Subcutaneous abdominal adipose tissue (tissue), 5 donors: ENCODE measurements around the gene LMBRD2.

Experiments used
- H3K27ac ChIP-seq: one replicate; pipeline ENCODE4 v1.7.0; 2013; ENCODE audit warnings: low read depth, mild to moderate bottlenecking, inconsistent platforms, low read length, moderate library complexity
- H3K27me3 ChIP-seq, 5 donors: one replicate each; pipeline ENCODE4 v1.7.0; 2013; ENCODE audit warnings: low read length in 5 of 5, inconsistent platforms in 1 of 5; ENCODE audit not compliant: control insufficient read depth in 5 of 5, insufficient read depth in 4 of 5
- H3K36me3 ChIP-seq, 5 donors: one replicate each; pipeline ENCODE4 v1.7.0; 2013; ENCODE audit warnings: low read length in 5 of 5; ENCODE audit not compliant: control insufficient read depth in 5 of 5, insufficient read depth in 5 of 5
- H3K4me1 ChIP-seq, 5 donors: one replicate each; pipeline ENCODE4 v1.7.0; 2013; ENCODE audit warnings: low read length in 5 of 5, mild to moderate bottlenecking in 3 of 5, moderate library complexity in 1 of 5; ENCODE audit not compliant: control insufficient read depth in 5 of 5, insufficient read depth in 5 of 5
- H3K4me3 ChIP-seq, 5 donors: one replicate each; pipeline ENCODE4 v1.7.0; 2013; ENCODE audit warnings: low read length in 5 of 5, low read depth in 1 of 5
- H3K9ac ChIP-seq, 5 donors: one replicate each; pipeline ENCODE4 v1.7.0; 2013; ENCODE audit warnings: low read length in 5 of 5, mild to moderate bottlenecking in 4 of 5, moderate library complexity in 3 of 5
- H3K9me3 ChIP-seq, 5 donors: one replicate each; pipeline ENCODE4 v1.7.0; 2013; ENCODE audit warnings: low read length in 5 of 5; ENCODE audit not compliant: control insufficient read depth in 5 of 5
- donor health status: healthy.
- donor health status: healthy.
- donor health status: healthy.
- donor health status: healthy.
- donor health status: healthy.

The LMBRD2 gene

GRCh38 chr5:36057386-36057785 lies 94.3 kb downstream of the LMBRD2 start:
- Histone ChIP-seq H3K9ac (no peak overlapping the region), H3K4me1 (no peaks in the 10 kb centered on the region), H3K27ac (no peak overlapping the region), H3K36me3 (no peaks in the 10 kb centered on the region), H3K4me3 (no peak overlapping the region), H3K9me3 (no peaks in the 10 kb centered on the region), H3K27me3 (peaks cover 0 to 3% (median 0%) of the 10 kb centered on the region in 5 donors)

GRCh38 chr5:36056422-36056821 lies 95.3 kb downstream of the LMBRD2 start:
- H3K9me3 ChIP-seq = no peaks in the 10 kb centered on the region
- no peak overlapping the region for H3K9ac ChIP-seq
- H3K36me3 ChIP-seq = no peaks in the 10 kb centered on the region
- peaks cover 0 to 3% (median 0%) of the 10 kb centered on the region in 5 donors for H3K27me3 ChIP-seq
- no peak overlapping the region for H3K4me3 ChIP-seq
- H3K27ac ChIP-seq = no peak overlapping the region
- H3K4me1 ChIP-seq = no peaks in the 10 kb centered on the region

GRCh38 chr5:36055984-36056383 lies 95.7 kb downstream of the LMBRD2 start:
- H3K9ac ChIP-seq = no peak overlapping the region
- no peaks in the 10 kb centered on the region for H3K9me3 ChIP-seq
- H3K4me1 ChIP-seq = no peaks in the 10 kb centered on the region
- peaks cover 0 to 3% (median 0%) of the 10 kb centered on the region in 5 donors for H3K27me3 ChIP-seq
- H3K27ac ChIP-seq = no peak overlapping the region
- no peak overlapping the region for H3K4me3 ChIP-seq
- no peaks in the 10 kb centered on the region for H3K36me3 ChIP-seq

GRCh38 chr5:36054647-36055046 lies 97.0 kb downstream of the LMBRD2 start:
- no peaks in the 10 kb centered on the region for H3K9me3 ChIP-seq
- H3K27me3 ChIP-seq = peaks cover 0 to 3% (median 0%) of the 10 kb centered on the region in 5 donors
- H3K4me1 ChIP-seq = no peaks in the 10 kb centered on the region
- no peak overlapping the region for H3K4me3 ChIP-seq
- no peak overlapping the region for H3K9ac ChIP-seq
- H3K36me3 ChIP-seq = no peaks in the 10 kb centered on the region
- no peak overlapping the region for H3K27ac ChIP-seq

GRCh38 chr5:36052538-36052937 lies 99.1 kb downstream of the LMBRD2 start:
- Histone ChIP-seq H3K36me3 (no peaks in the 10 kb centered on the region), H3K4me3 (no peak overlapping the region), H3K27ac (no peak overlapping the region), H3K9me3 (no peaks in the 10 kb centered on the region), H3K9ac (no peak overlapping the region), H3K27me3 (peaks cover 0 to 3% (median 0%) of the 10 kb centered on the region in 5 donors), H3K4me1 (no peaks in the 10 kb centered on the region)

GRCh38 chr5:36049949-36050348 lies 101.7 kb downstream of the LMBRD2 start:
- H3K27ac ChIP-seq = no peak overlapping the region
- no peak overlapping the region for H3K4me3 ChIP-seq
- no peaks in the 10 kb centered on the region for H3K9me3 ChIP-seq

More at GRCh38 chr5:36049949-36050348, 101.7 kb downstream of the LMBRD2 start:
- no peak overlapping the region for H3K9ac ChIP-seq
- H3K27me3 ChIP-seq = no peaks in the 10 kb centered on the region
- H3K36me3 ChIP-seq = no peaks in the 10 kb centered on the region
- no peaks in the 10 kb centered on the region for H3K4me1 ChIP-seq
